Measurements from ENCODE around the gene PXDN.

The PXDN gene

GRCh38 chr2:1754046-1754445, 9.7 kb upstream of the PXDN start:
- DNase-seq = no peak

- no peak for DNase-seq
Observed at GRCh38 chr2:1752751-1753150, 8.4 kb upstream of the PXDN start.

- no peak for DNase-seq
Observed at GRCh38 chr2:1751767-1752725, 7.7 kb upstream of the PXDN start.

GRCh38 chr2:1750933-1751766, 6.8 kb upstream of the PXDN start:
- peak; percentile 54 for DNase-seq

- no peak for DNase-seq
Observed at GRCh38 chr2:1750270-1750932, 6.1 kb upstream of the PXDN start.

- DNase-seq = no peak
Observed at GRCh38 chr2:1749489-1750119, 5.3 kb upstream of the PXDN start.

GRCh38 chr2:1748741-1749488, 4.6 kb upstream of the PXDN start:
- DNase-seq = no peak

- no peak for DNase-seq
Observed at GRCh38 chr2:1748176-1748740, 3.9 kb upstream of the PXDN start.

- DNase-seq = no peak
Observed at GRCh38 chr2:1747065-1747941, 3.0 kb upstream of the PXDN start.

- no peak for DNase-seq
Observed at GRCh38 chr2:1746174-1747064, 2.1 kb upstream of the PXDN start.

GRCh38 chr2:1745171-1746023, 1.1 kb upstream of the PXDN start:
- DNase-seq = no peak

- DNase-seq = no peak
Observed at GRCh38 chr2:1744151-1744445, 217 bp downstream of the PXDN start.

- no peak for DNase-seq
Observed at GRCh38 chr2:1743396-1744150, 742 bp downstream of the PXDN start.

GRCh38 chr2:1742681-1743395, 1.5 kb downstream of the PXDN start:
- DNase-seq = no peak

GRCh38 chr2:1742301-1742680, 2.0 kb downstream of the PXDN start:
- DNase-seq = no peak

- DNase-seq = no peak
Observed at GRCh38 chr2:1741851-1742250, 2.5 kb downstream of the PXDN start.
